ENCODE data around the gene HIBADH.
"Not testable (repeated sequence)": the region's sequence is repeated elsewhere in the genome, so short reads cannot be mapped to it uniquely, and the experiment has no call there.

HIBADH gene

GRCh38 chr7:27547401-27547800, 115.3 kb downstream of the HIBADH start:
- no peak for DNase-seq (ENCODE audit: low spot score)

GRCh38 chr7:27546610-27547009, 116.1 kb downstream of the HIBADH start:
- no peak for DNase-seq (ENCODE audit: low spot score)

GRCh38 chr7:27535795-27536194, 126.9 kb downstream of the HIBADH start:
- no peak for DNase-seq (ENCODE audit: low spot score)

GRCh38 chr7:27533652-27534081, 129.0 kb downstream of the HIBADH start:
- DNase-seq (ENCODE audit: low spot score): no peak

- no peak for DNase-seq (ENCODE audit: low spot score)
These were observed 130.4 kb downstream of the HIBADH start for GRCh38 chr7:27532314-27532713.

- no peak for DNase-seq (ENCODE audit: low spot score)
These were observed 135.4 kb downstream of the HIBADH start for GRCh38 chr7:27527348-27527714.

- no peak for DNase-seq (ENCODE audit: low spot score)
These were observed 135.9 kb downstream of the HIBADH start for GRCh38 chr7:27526611-27527347.

- no peak for DNase-seq (ENCODE audit: low spot score)
These were observed 136.6 kb downstream of the HIBADH start for GRCh38 chr7:27526131-27526530.

GRCh38 chr7:27523321-27523720, 139.4 kb downstream of the HIBADH start:
- no peak for DNase-seq (ENCODE audit: low spot score)

- DNase-seq (ENCODE audit: low spot score): no peak
These were observed 140.1 kb downstream of the HIBADH start for GRCh38 chr7:27522566-27522965.

GRCh38 chr7:27520815-27521790, 141.6 kb downstream of the HIBADH start:
- no peak for DNase-seq (ENCODE audit: low spot score)

- DNase-seq (ENCODE audit: low spot score): no peak
These were observed 142.8 kb downstream of the HIBADH start for GRCh38 chr7:27519793-27520469.

GRCh38 chr7:27518561-27519350, 143.9 kb downstream of the HIBADH start:
- DNase-seq (ENCODE audit: low spot score): no peak

- DNase-seq (ENCODE audit: low spot score): no peak
These were observed 146.3 kb downstream of the HIBADH start for GRCh38 chr7:27516421-27516820.

GRCh38 chr7:27515933-27516332, 146.8 kb downstream of the HIBADH start:
- DNase-seq (ENCODE audit: low spot score): no peak

- DNase-seq (ENCODE audit: low spot score): no peak
These were observed 147.8 kb downstream of the HIBADH start for GRCh38 chr7:27514861-27515260.

- no peak for DNase-seq (ENCODE audit: low spot score)
These were observed 148.8 kb downstream of the HIBADH start for GRCh38 chr7:27513885-27514284.

GRCh38 chr7:27511370-27511769, 151.3 kb downstream of the HIBADH start:
- DNase-seq (ENCODE audit: low spot score): not testable (repeated sequence)

GRCh38 chr7:27510541-27510940, 152.1 kb downstream of the HIBADH start:
- no peak for DNase-seq (ENCODE audit: low spot score)

- not testable (repeated sequence) for DNase-seq (ENCODE audit: low spot score)
These were observed 160.8 kb downstream of the HIBADH start for GRCh38 chr7:27501879-27502278.

GRCh38 chr7:27501001-27501400, 161.7 kb downstream of the HIBADH start:
- no peak for DNase-seq (ENCODE audit: low spot score)

GRCh38 chr7:27492224-27492623, 170.5 kb downstream of the HIBADH start:
- DNase-seq (ENCODE audit: low spot score): no peak
